K562 treated with DMSO at 1 percent for 24 hours (cell line): ENCODE results near the gene GPSM1. TPM values are rescaled to one million over a fixed set of nuclear protein-coding genes. Genes with fewer than 3 reads are reported as not detected.

Source experiments
- total RNA-seq: library from RNA; unstranded; fragments of 300-600 nt; gene quantifications from 2 replicates; pipeline ENCODE4 v1.2.3, GENCODE V29; 2022; ENCODE audit warnings: low read depth; ENCODE audit not compliant: insufficient read depth

GPSM1 gene
- 18.8 and 19.4 TPM in 2 replicates for total RNA-seq

GRCh38 chr9:136327304-136327974, at the start of gene GPSM1:
TSS of gene GPSM1 (plus strand) at chr9:136327539. CDS start at chr9:136327696, 157 bp downstream.

GRCh38 chr9:136303825-136304416, 23.4 kb upstream of the GPSM1 start, which contains the start of gene CCDC187:
TSS of gene CCDC187 (minus strand) at chr9:136304094. CDS start at chr9:136303830, 264 bp downstream.

GRCh38 chr9:136363106-136363948, 36.0 kb downstream of the GPSM1 start, which contains the start of gene DNLZ:
TSS of gene DNLZ (minus strand) at chr9:136363744. CDS start at chr9:136363714, 30 bp downstream.

GRCh38 chr9:136373300-136374182, 46.2 kb downstream of the GPSM1 start, which contains the start of gene CARD9:
TSS of gene CARD9 (minus strand) at chr9:136373669. CDS start at chr9:136372078, 1,591 bp downstream.

GRCh38 chr9:136400038-136400834, 72.9 kb downstream of the GPSM1 start, which contains the start of gene SNAPC4:
TSS of gene SNAPC4 (minus strand) at chr9:136400170. CDS start at chr9:136398428, 1,742 bp downstream.

Other genes with a start within 250 kb of the GPSM1 start
- 10.8 and 11.2 TPM in 2 replicates for gene NACC2, start 232.2 kb upstream of the GPSM1 start, total RNA-seq
- gene TMEM250, start 208.7 kb upstream of the GPSM1 start, total RNA-seq: 73.1 and 83.9 TPM in 2 replicates
- gene LHX3, start 122.4 kb upstream of the GPSM1 start, total RNA-seq: not detected in 2 replicates
- gene QSOX2, start 81.7 kb upstream of the GPSM1 start, total RNA-seq: 14.6 and 14.9 TPM in 2 replicates
- gene CCDC187, start 23.4 kb upstream of the GPSM1 start, total RNA-seq: 0.08 TPM in 1 of 2 replicates, not detected in the other
- gene DNLZ, start 36.2 kb downstream of the GPSM1 start, total RNA-seq: 23.4 and 26.0 TPM in 2 replicates
- gene CARD9, start 46.1 kb downstream of the GPSM1 start, total RNA-seq: 17.8 and 22.3 TPM in 2 replicates
- 10.4 and 10.8 TPM in 2 replicates for gene SNAPC4, start 72.6 kb downstream of the GPSM1 start, total RNA-seq
- gene ENTR1, start 83.1 kb downstream of the GPSM1 start, total RNA-seq: 39.8 and 47.3 TPM in 2 replicates
- gene PMPCA, start 83.1 kb downstream of the GPSM1 start, total RNA-seq: 68.8 and 70.7 TPM in 2 replicates
- gene INPP5E, start 112.3 kb downstream of the GPSM1 start, total RNA-seq: 14.4 TPM in 2 replicates
- 54.0 and 55.0 TPM in 2 replicates for gene SEC16A, start 155.5 kb downstream of the GPSM1 start, total RNA-seq
- gene NOTCH1, start 218.5 kb downstream of the GPSM1 start, total RNA-seq: 21.4 and 22.9 TPM in 2 replicates